ENCODE results near the gene ARHGEF28.
A peak's percentile ranks its signal among the peaks of the same experiment; 100 is the strongest.

Gene ARHGEF28

DNA sequence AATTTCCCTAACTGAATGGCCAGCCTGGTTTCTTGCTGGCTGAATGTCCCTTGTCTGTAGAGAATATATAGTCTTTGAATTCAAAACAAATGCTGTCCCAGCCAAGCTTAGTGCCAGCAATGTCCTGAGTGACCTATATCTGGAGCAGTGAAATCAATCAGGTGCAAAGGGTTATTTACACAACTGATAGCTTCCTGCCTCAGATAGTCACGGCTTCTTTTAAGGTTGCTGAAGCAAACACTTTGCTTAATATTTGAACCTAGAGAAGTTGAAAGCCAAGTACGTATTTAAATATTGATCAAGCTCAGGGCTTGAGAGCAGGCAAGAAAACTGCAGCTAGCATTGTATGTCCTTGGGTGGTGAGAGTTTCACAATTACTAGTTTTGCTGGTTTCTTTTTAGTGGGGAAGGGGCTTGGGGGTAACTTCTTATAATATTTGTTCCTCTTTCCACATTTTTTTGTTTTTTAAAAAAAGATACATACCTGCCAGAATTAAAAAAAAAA is 2.0 kb upstream of the ARHGEF28 start:
- Histone ChIP-seq H3K79me1 (replicated peaks; ENCODE audit: low read length, poor library complexity, severe bottlenecking) (no peaks in the 10 kb centered on the region), H3K18ac (ENCODE audit: low read depth in 1 of 2, low read length in 2 of 2) (no peak overlapping the region), H3K4me2 (ENCODE audit: low read length, poor library complexity, severe bottlenecking) (no peak overlapping the region), H3K4me1 (ENCODE audit: control insufficient read depth, insufficient read depth, low read depth, low read length) (peaks cover 4% of the 10 kb centered on the region), H3K14ac (ENCODE audit: low read length in 2 of 2) (no peak overlapping the region), H3K4me3 (ENCODE audit: insufficient read depth in 1 of 2, low read depth in 1 of 2, low read length in 2 of 2) (no peak overlapping the region), H2BK5ac (ENCODE audit: low read depth, low read length, poor library complexity, severe bottlenecking) (no peak overlapping the region), H2BK15ac (ENCODE audit: low read depth, poor library complexity, severe bottlenecking) (no peak overlapping the region), H3K9me3 (ENCODE audit: control insufficient read depth, low read length) (no peaks in the 10 kb centered on the region), H2BK12ac (ENCODE audit: low read length in 2 of 2) (no peak overlapping the region), H3K23ac (ENCODE audit: low read length in 2 of 2) (no peak overlapping the region), H3K27ac (ENCODE audit: low read length, poor library complexity, severe bottlenecking) (no peak overlapping the region), H4K8ac (ENCODE audit: low read length) (no peak overlapping the region), H3K4ac (ENCODE audit: low read depth in 1 of 2, low read length in 2 of 2) (no peak overlapping the region), H3K9ac (ENCODE audit: low read length) (no peak overlapping the region), H4K91ac (ENCODE audit: low read length) (no peak overlapping the region), H2AFZ (ENCODE audit: low read depth, low read length) (no peak overlapping the region), H2AK5ac (ENCODE audit: low read length, severe bottlenecking) (no peak overlapping the region), H2BK120ac (ENCODE audit: low read depth, low read length) (no peak overlapping the region), H3K36me3 (ENCODE audit: control insufficient read depth in 1 of 2, insufficient read depth in 2 of 2, low read depth in 1 of 2, low read length in 2 of 2) (no peaks in the 10 kb centered on the region), H3K27me3 (ENCODE audit: control insufficient read depth in 1 of 2, insufficient read depth in 1 of 2, low read length in 2 of 2) (peaks cover 0 to 16% of the 10 kb centered on the region in 2 experiments)
- DNase-seq: no peak
- WGBS: 94% methylated on average over 2 of the region's 2 CpGs

DNA sequence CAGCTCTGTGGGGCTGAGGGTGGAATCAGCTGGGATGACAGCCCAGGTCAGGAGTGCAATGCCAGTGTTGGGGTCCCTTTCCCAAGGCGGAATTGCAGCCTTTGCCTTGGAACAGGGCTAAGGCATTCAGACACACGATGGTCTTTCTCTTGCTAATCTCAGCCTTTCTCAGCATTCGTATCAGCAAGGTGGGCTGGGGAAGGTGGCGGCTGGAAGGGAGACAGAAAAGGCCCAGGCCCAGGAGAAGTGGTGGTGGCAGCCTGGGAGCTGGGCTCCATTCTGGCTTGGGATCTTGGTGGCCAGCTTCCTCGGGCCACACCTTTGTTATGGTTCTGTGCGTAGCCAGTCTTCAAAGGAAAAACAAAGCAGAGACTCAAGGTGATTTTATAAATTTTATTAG is 1.1 kb upstream of the ARHGEF28 start:
- H2AFZ ChIP-seq (ENCODE audit: low read depth, low read length): no peak overlapping the region
- no peak overlapping the region for H3K27ac ChIP-seq (ENCODE audit: low read length, poor library complexity, severe bottlenecking)
- peak overlapping the region in 1 of 2 experiments; percentile 78 for H3K4me3 ChIP-seq (ENCODE audit: insufficient read depth in 1 of 2, low read depth in 1 of 2, low read length in 2 of 2)
- no peak overlapping the region for H3K4ac ChIP-seq (ENCODE audit: low read depth in 1 of 2, low read length in 2 of 2)
- no peak overlapping the region for H4K91ac ChIP-seq (ENCODE audit: low read length)
- no peaks in the 10 kb centered on the region for H3K36me3 ChIP-seq (ENCODE audit: control insufficient read depth in 1 of 2, insufficient read depth in 2 of 2, low read depth in 1 of 2, low read length in 2 of 2)
- no peak overlapping the region for H3K14ac ChIP-seq (ENCODE audit: low read length in 2 of 2)
- no peak overlapping the region for H3K18ac ChIP-seq (ENCODE audit: low read depth in 1 of 2, low read length in 2 of 2)
- 77% methylated on average over 4 of the region's 6 CpGs for WGBS
- no peaks in the 10 kb centered on the region for H3K9me3 ChIP-seq (ENCODE audit: control insufficient read depth, low read length)
- H3K4me2 ChIP-seq (ENCODE audit: low read length, poor library complexity, severe bottlenecking): no peak overlapping the region
- H3K23ac ChIP-seq (ENCODE audit: low read length in 2 of 2): no peak overlapping the region
- H3K9ac ChIP-seq (ENCODE audit: low read length): peak overlapping the region; percentile 73
- peak overlapping the region; percentile 8 for H2AK5ac ChIP-seq (ENCODE audit: low read length, severe bottlenecking)
- peaks cover 4% of the 10 kb centered on the region for H3K4me1 ChIP-seq (ENCODE audit: control insufficient read depth, insufficient read depth, low read depth, low read length)
- peak overlapping the region in 1 of 2 experiments; percentile 79 for H2BK12ac ChIP-seq (ENCODE audit: low read length in 2 of 2)
- H2BK120ac ChIP-seq (ENCODE audit: low read depth, low read length): no peak overlapping the region
- H3K79me1 ChIP-seq (replicated peaks; ENCODE audit: low read length, poor library complexity, severe bottlenecking): no peaks in the 10 kb centered on the region
- peaks cover 0 to 21% of the 10 kb centered on the region in 2 experiments for H3K27me3 ChIP-seq (ENCODE audit: control insufficient read depth in 1 of 2, insufficient read depth in 1 of 2, low read length in 2 of 2)
- H4K8ac ChIP-seq (ENCODE audit: low read length): no peak overlapping the region
- no peak for DNase-seq
- H2BK15ac ChIP-seq (ENCODE audit: low read depth, poor library complexity, severe bottlenecking): no peak overlapping the region
- H2BK5ac ChIP-seq (ENCODE audit: low read depth, low read length, poor library complexity, severe bottlenecking): no peak overlapping the region

GRCh38 chr5:73625372-73625943 is 538 bp upstream of the ARHGEF28 start:
- WGBS: 23% methylated on average over 19 of the region's 33 CpGs

GRCh38 chr5:73626814-73627313 is 868 bp downstream of the ARHGEF28 start:
- peak overlapping the region; percentile 29 for H2AFZ ChIP-seq (ENCODE audit: low read depth, low read length)
- H3K9ac ChIP-seq (ENCODE audit: low read length): peak overlapping the region; percentile 63
- no peaks in the 10 kb centered on the region for H3K79me1 ChIP-seq (replicated peaks; ENCODE audit: low read length, poor library complexity, severe bottlenecking)
- H3K23ac ChIP-seq (ENCODE audit: low read length in 2 of 2): no peak overlapping the region
- no peak overlapping the region for H2AK5ac ChIP-seq (ENCODE audit: low read length, severe bottlenecking)
- H2BK12ac ChIP-seq (ENCODE audit: low read length in 2 of 2): peak overlapping the region in 1 of 2 experiments; percentile 27
- H2BK5ac ChIP-seq (ENCODE audit: low read depth, low read length, poor library complexity, severe bottlenecking): no peak overlapping the region
- H3K4ac ChIP-seq (ENCODE audit: low read depth in 1 of 2, low read length in 2 of 2): peak overlapping the region in 1 of 2 experiments; percentile 17
- H3K14ac ChIP-seq (ENCODE audit: low read length in 2 of 2): peak overlapping the region in 1 of 2 experiments; percentile 48
- peak overlapping the region; percentile 82 for H3K4me2 ChIP-seq (ENCODE audit: low read length, poor library complexity, severe bottlenecking)
- peak overlapping the region in 1 of 2 experiments; percentile 83 for H3K18ac ChIP-seq (ENCODE audit: low read depth in 1 of 2, low read length in 2 of 2)
- WGBS: 82% methylated on average over 14 of the region's 14 CpGs
- peaks cover 4% of the 10 kb centered on the region for H3K4me1 ChIP-seq (ENCODE audit: control insufficient read depth, insufficient read depth, low read depth, low read length)
- H2BK120ac ChIP-seq (ENCODE audit: low read depth, low read length): no peak overlapping the region
- no peak overlapping the region for H4K91ac ChIP-seq (ENCODE audit: low read length)
- no peaks in the 10 kb centered on the region for H3K9me3 ChIP-seq (ENCODE audit: control insufficient read depth, low read length)
- peaks cover 0 to 26% of the 10 kb centered on the region in 2 experiments for H3K27me3 ChIP-seq (ENCODE audit: control insufficient read depth in 1 of 2, insufficient read depth in 1 of 2, low read length in 2 of 2)
- H3K4me3 ChIP-seq (ENCODE audit: insufficient read depth in 1 of 2, low read depth in 1 of 2, low read length in 2 of 2): peak overlapping the region; percentile 80 to 82
- DNase-seq: no peak
- H3K27ac ChIP-seq (ENCODE audit: low read length, poor library complexity, severe bottlenecking): peak overlapping the region; percentile 23
- no peak overlapping the region for H4K8ac ChIP-seq (ENCODE audit: low read length)
- H2BK15ac ChIP-seq (ENCODE audit: low read depth, poor library complexity, severe bottlenecking): no peak overlapping the region
- no peaks in the 10 kb centered on the region for H3K36me3 ChIP-seq (ENCODE audit: control insufficient read depth in 1 of 2, insufficient read depth in 2 of 2, low read depth in 1 of 2, low read length in 2 of 2)

More at GRCh38 chr5:73625372-73625943, 538 bp upstream of the ARHGEF28 start:
- Histone ChIP-seq H3K9me3 (ENCODE audit: control insufficient read depth, low read length) (no peaks in the 10 kb centered on the region), H2AK5ac (ENCODE audit: low read length, severe bottlenecking) (no peak overlapping the region), H3K23ac (ENCODE audit: low read length in 2 of 2) (no peak overlapping the region), H3K27ac (ENCODE audit: low read length, poor library complexity, severe bottlenecking) (peak overlapping the region; percentile 15), H3K4ac (ENCODE audit: low read depth in 1 of 2, low read length in 2 of 2) (peak overlapping the region; percentile 69 to 97), H2BK5ac (ENCODE audit: low read depth, low read length, poor library complexity, severe bottlenecking) (peak overlapping the region; percentile 93), H3K4me1 (ENCODE audit: control insufficient read depth, insufficient read depth, low read depth, low read length) (peaks cover 4% of the 10 kb centered on the region), H2BK120ac (ENCODE audit: low read depth, low read length) (peak overlapping the region; percentile 96), H2AFZ (ENCODE audit: low read depth, low read length) (peak overlapping the region; percentile 80), H3K4me3 (ENCODE audit: insufficient read depth in 1 of 2, low read depth in 1 of 2, low read length in 2 of 2) (peak overlapping the region; percentile 78 to 80), H3K27me3 (ENCODE audit: control insufficient read depth in 1 of 2, insufficient read depth in 1 of 2, low read length in 2 of 2) (peaks cover 0 to 26% of the 10 kb centered on the region in 2 experiments), H4K91ac (ENCODE audit: low read length) (peak overlapping the region; percentile 84), H3K36me3 (ENCODE audit: control insufficient read depth in 1 of 2, insufficient read depth in 2 of 2, low read depth in 1 of 2, low read length in 2 of 2) (no peaks in the 10 kb centered on the region), H4K8ac (ENCODE audit: low read length) (peak overlapping the region; percentile 84), H3K4me2 (ENCODE audit: low read length, poor library complexity, severe bottlenecking) (peak overlapping the region; percentile 87), H3K14ac (ENCODE audit: low read length in 2 of 2) (no peak overlapping the region), H3K18ac (ENCODE audit: low read depth in 1 of 2, low read length in 2 of 2) (peak overlapping the region; percentile 59 to 76), H2BK12ac (ENCODE audit: low read length in 2 of 2) (peak overlapping the region in 1 of 2 experiments; percentile 56), H2BK15ac (ENCODE audit: low read depth, poor library complexity, severe bottlenecking) (no peak overlapping the region), H3K79me1 (replicated peaks; ENCODE audit: low read length, poor library complexity, severe bottlenecking) (no peaks in the 10 kb centered on the region), H3K9ac (ENCODE audit: low read length) (peak overlapping the region; percentile 73)
- no peak for DNase-seq

All from mesenchymal stem cell (in vitro differentiated cells and primary cell).